K562 (cell line): ENCODE data around the gene SYNJ2. TPM values are rescaled to one million over a fixed set of nuclear protein-coding genes. Genes with fewer than 3 reads are reported as not detected.
A peak's percentile ranks its signal among the peaks of the same experiment; 100 is the strongest.

Experiments used
- ATF2 ChIP-seq: sonication (generic); formaldehyde crosslinking; IDR thresholded peaks from 2 replicates; pipeline ENCODE4 v1.8.1; 2022; ENCODE audit warnings: missing genetic modification reagents
- E2F5 ChIP-seq: sonication (generic); formaldehyde crosslinking; IDR thresholded peaks from 2 replicates; pipeline ENCODE4 v1.8.0; 2022; ENCODE audit warnings: mild to moderate bottlenecking, missing genetic modification reagents
- GTF2E2 ChIP-seq: fragments of 200-800 bp; sonication (Bioruptor generic); IDR thresholded peaks from 2 replicates; pipeline ENCODE4 v1.6.1; 2016; ENCODE audit warnings: missing genetic modification characterization, missing compliant biosample characterization
- ILK ChIP-seq: fragments of 450-650 bp; IDR thresholded peaks from 2 replicates; pipeline ENCODE4 v1.6.1; 2016; ENCODE audit warnings: missing genetic modification characterization, low read depth, mild to moderate bottlenecking, missing compliant biosample characterization, moderate library complexity, borderline replicate concordance
- NCOA4 ChIP-seq: fragments of 450-650 bp; IDR thresholded peaks from 2 replicates; pipeline ENCODE4 v1.6.1; 2018; ENCODE audit warnings: mild to moderate bottlenecking; ENCODE audit not compliant: partially characterized antibody
- POLR2AphosphoS2 ChIP-seq: IDR thresholded peaks from 2 replicates; pipeline ENCODE4 v1.6.1; 2012; ENCODE audit warnings: low read length, improper control_type of control experiment
- TEAD1 ChIP-seq, 2 experiments: fragments of 450-650 bp in 1 of 2; sonication (generic) in 1 of 2; formaldehyde crosslinking; IDR thresholded peaks; 2 replicates each; pipeline versions ENCODE4 v1.4.0 to v1.8.0; 2020 to 2022; ENCODE audit warnings: mild to moderate bottlenecking in 2 of 2, missing genetic modification reagents in 1 of 2
- THAP12 ChIP-seq: fragments of 250-450 bp; sonication (Bioruptor Pico); IDR thresholded peaks from 2 replicates; pipeline ENCODE4 v1.9.0; 2021; ENCODE audit warnings: mild to moderate bottlenecking, inconsistent platforms
- ZBTB33 ChIP-seq: sonication (generic); formaldehyde crosslinking; IDR thresholded peaks from 2 replicates; pipeline ENCODE4 v1.8.1; 2023; ENCODE audit warnings: mild to moderate bottlenecking, missing genetic modification reagents
- ZC3H11A ChIP-seq: IDR thresholded peaks from 2 replicates; pipeline ENCODE4 v1.6.1; 2012; ENCODE audit warnings: low read depth, low read length, improper control_type of control experiment
- ZC3H4 ChIP-seq: sonication (generic); formaldehyde crosslinking; IDR thresholded peaks from 2 replicates; pipeline ENCODE4 v1.9.0; 2021; ENCODE audit warnings: missing genetic modification reagents, borderline replicate concordance
- ZNF140 ChIP-seq: fragments of 250-450 bp; sonication (Bioruptor Pico); IDR thresholded peaks from 2 replicates; pipeline ENCODE4 v1.8.0; 2021; ENCODE audit warnings: moderate library complexity, mild to moderate bottlenecking, inconsistent platforms
- ZNF347 ChIP-seq: fragments of 450-650 bp; formaldehyde crosslinking; IDR thresholded peaks from 2 replicates; pipeline ENCODE4 v1.4.0; 2020; ENCODE audit warnings: low read depth, mild to moderate bottlenecking, moderate library complexity
- ZNF444 ChIP-seq: fragments of 250-450 bp; sonication (Bioruptor Pico); IDR thresholded peaks from 2 replicates; pipeline ENCODE4 v1.4.0; 2020; ENCODE audit warnings: mild to moderate bottlenecking, moderate library complexity
- ZNF586 ChIP-seq: fragments of 450-650 bp; formaldehyde crosslinking; conservative IDR thresholded peaks from 2 replicates; pipeline ENCODE4 v1.4.0; 2020; ENCODE audit warnings: mild to moderate bottlenecking, moderate library complexity
- ZNF609 ChIP-seq: sonication (generic); formaldehyde crosslinking; IDR thresholded peaks from 2 replicates; pipeline ENCODE4 v1.8.1; 2023; ENCODE audit warnings: missing genetic modification reagents, mild to moderate bottlenecking, borderline replicate concordance
- polyA plus RNA-seq, 8 experiments: library from polyadenylated mRNA; depleted of rRNA in 4 of 8; stranded (reverse) in 5 of 8; unstranded in 3 of 8; fragments of >200 nt; fragmentation: Nextera tagmentation in 2 of 8; fragmentation: Illumina TruSeq in 1 of 8; extraction: Ambion mirVana in 2 of 8; extraction: Trizol in 1 of 8; gene quantifications; 2 replicates each; pipeline versions ENCODE4 v1.2.1 to v1.2.3, GENCODE V29; 2011 to 2014; ENCODE audit warnings: inconsistent platforms in 1 of 8, missing spikeins in 1 of 8
- total RNA-seq, 7 experiments: library from RNA; depleted of rRNA in 6 of 7; stranded (reverse); fragments of >200 nt in 6 of 7; fragmentation: Illumina TruSeq in 2 of 7; extraction: Trizol in 2 of 7; gene quantifications; 2 replicates each; pipeline versions ENCODE4 v1.2.1 to v1.2.3, GENCODE V29; 2011 to 2021; ENCODE audit warnings: low replicate concordance in 1 of 7

SYNJ2 gene
- total and polyA plus RNA-seq, 9 of the 15 experiments (the other 6 are each of a cell fraction or from before 2014, with no cell fraction given), result 3.0 to 27.7 (median 17.8) TPM

GRCh38 chr6:157962601-157963302 lies 18.9 kb upstream of the SYNJ2 start (continued):
- TF ChIP-seq GTF2E2 (no peak), ILK (tag) (no peak), E2F5 (CRISPR knock-in tag) (no peak), ZC3H4 (CRISPR knock-in tag) (no peak), THAP12 (no peak), TEAD1 (CRISPR knock-in tag; IDR thresholded peaks at IDR 0.05) (no peak), ZNF609 (CRISPR knock-in tag) (no peak), ZNF586 (CRISPR knock-in tag) (no peak), ZNF444 (CRISPR knock-in tag) (no peak), POLR2AphosphoS2 (no peak), ZNF140 (CRISPR knock-in tag) (no peak), ZNF347 (no peak), ATF2 (CRISPR knock-in tag) (no peak), NCOA4 (no peak), ZBTB33 (peak; percentile 57), ZC3H11A (no peak)
